ENCODE data around the gene UGT2A1.

The UGT2A1 gene

DNA sequence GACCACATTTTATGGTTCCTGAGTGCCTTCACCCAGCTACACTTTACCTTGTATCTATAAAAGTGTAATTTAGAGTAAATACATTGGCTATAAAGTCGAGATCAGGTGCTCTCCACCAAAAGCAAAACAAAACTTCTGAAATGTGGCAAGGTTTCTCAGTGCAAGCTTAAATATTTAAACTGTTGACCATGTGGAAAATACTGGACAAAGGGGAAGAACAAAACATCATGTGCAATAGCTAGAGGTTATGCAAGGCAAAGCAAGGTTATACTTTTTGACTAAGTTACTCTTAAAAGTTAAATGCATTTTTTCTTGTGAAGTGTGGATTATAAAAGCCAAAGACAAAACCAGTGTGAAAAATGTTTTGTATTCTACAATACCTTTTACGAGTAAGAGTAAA, 69.5 kb downstream of the UGT2A1 start:
- Histone ChIP-seq H3K4me3 (ENCODE audit: low read depth, low read length) (no peak overlapping the region), H3K27me3 (replicated peaks) (no peaks in the 10 kb centered on the region), H3K36me3 (replicated peaks) (no peaks in the 10 kb centered on the region), H3K27ac (no peak overlapping the region)
- TF ChIP-seq, protein P1, sequence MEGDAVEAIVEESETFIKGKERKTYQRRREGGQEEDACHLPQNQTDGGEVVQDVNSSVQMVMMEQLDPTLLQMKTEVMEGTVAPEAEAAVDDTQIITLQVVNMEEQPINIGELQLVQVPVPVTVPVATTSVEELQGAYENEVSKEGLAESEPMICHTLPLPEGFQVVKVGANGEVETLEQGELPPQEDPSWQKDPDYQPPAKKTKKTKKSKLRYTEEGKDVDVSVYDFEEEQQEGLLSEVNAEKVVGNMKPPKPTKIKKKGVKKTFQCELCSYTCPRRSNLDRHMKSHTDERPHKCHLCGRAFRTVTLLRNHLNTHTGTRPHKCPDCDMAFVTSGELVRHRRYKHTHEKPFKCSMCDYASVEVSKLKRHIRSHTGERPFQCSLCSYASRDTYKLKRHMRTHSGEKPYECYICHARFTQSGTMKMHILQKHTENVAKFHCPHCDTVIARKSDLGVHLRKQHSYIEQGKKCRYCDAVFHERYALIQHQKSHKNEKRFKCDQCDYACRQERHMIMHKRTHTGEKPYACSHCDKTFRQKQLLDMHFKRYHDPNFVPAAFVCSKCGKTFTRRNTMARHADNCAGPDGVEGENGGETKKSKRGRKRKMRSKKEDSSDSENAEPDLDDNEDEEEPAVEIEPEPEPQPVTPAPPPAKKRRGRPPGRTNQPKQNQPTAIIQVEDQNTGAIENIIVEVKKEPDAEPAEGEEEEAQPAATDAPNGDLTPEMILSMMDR (IDR thresholded peaks at IDR 0.05; ENCODE audit: low read depth, low read length, missing control alignments): no peak
- in situ Hi-C loops (cut with HindIII; ENCODE audit: low pct_ligation_motif_present, low sequenced_read_pairs): no loop called here
- DNase-seq: no peak

- in situ Hi-C loops (cut with HindIII; ENCODE audit: low pct_ligation_motif_present, low sequenced_read_pairs): no loop called here
- DNase-seq: no peak
- H3K4me3 ChIP-seq (ENCODE audit: low read depth, low read length): no peak overlapping the region
- no peaks in the 10 kb centered on the region for H3K36me3 ChIP-seq (replicated peaks)
- TF ChIP-seq, protein P1 (IDR thresholded peaks at IDR 0.05; ENCODE audit: low read depth, low read length, missing control alignments): no peak
- no peaks in the 10 kb centered on the region for H3K27me3 ChIP-seq (replicated peaks)
- H3K27ac ChIP-seq: no peak overlapping the region
Observed at GRCh38 chr4:69577245-69577644, 75.8 kb downstream of the UGT2A1 start.

GRCh38 chr4:69576251-69576877, 76.7 kb downstream of the UGT2A1 start:
- no peak overlapping the region for H3K4me3 ChIP-seq (ENCODE audit: low read depth, low read length)
- in situ Hi-C loops (cut with HindIII; ENCODE audit: low pct_ligation_motif_present, low sequenced_read_pairs): no loop called here
- DNase-seq: no peak

DNA sequence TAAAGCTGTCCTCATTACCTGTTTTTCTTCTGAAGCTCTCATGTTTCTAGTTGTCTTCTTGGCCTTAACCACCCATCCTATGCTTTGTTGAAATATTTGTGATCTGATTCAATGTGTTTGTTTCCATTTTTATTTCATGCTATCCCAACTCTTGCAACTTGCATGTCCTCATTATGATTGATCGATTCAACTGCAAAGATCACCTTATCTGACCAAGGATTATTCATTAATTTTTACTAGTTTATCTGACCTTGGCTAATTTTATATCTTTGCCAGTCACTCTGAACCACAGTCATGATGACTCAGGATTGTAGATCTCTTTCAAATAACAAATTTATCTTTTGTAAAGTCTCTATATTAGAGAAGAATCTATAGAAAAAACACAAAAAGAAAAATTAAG, 84.3 kb downstream of the UGT2A1 start:
- TF ChIP-seq, protein P1 (IDR thresholded peaks at IDR 0.05; ENCODE audit: low read depth, low read length, missing control alignments): no peak
- Histone ChIP-seq H3K27me3 (replicated peaks) (no peaks in the 10 kb centered on the region), H3K27ac (no peak overlapping the region), H3K4me3 (ENCODE audit: low read depth, low read length) (no peak overlapping the region), H3K36me3 (replicated peaks) (no peaks in the 10 kb centered on the region)
- DNase-seq: no peak
- in situ Hi-C loops (cut with HindIII; ENCODE audit: low pct_ligation_motif_present, low sequenced_read_pairs): no loop called here

More at GRCh38 chr4:69576251-69576877, 76.7 kb downstream of the UGT2A1 start:
- TF ChIP-seq, protein P1 (IDR thresholded peaks at IDR 0.05; ENCODE audit: low read depth, low read length, missing control alignments): no peak
- Histone ChIP-seq H3K36me3 (replicated peaks) (no peaks in the 10 kb centered on the region), H3K27me3 (replicated peaks) (no peaks in the 10 kb centered on the region), H3K27ac (no peak overlapping the region)

DNA sequence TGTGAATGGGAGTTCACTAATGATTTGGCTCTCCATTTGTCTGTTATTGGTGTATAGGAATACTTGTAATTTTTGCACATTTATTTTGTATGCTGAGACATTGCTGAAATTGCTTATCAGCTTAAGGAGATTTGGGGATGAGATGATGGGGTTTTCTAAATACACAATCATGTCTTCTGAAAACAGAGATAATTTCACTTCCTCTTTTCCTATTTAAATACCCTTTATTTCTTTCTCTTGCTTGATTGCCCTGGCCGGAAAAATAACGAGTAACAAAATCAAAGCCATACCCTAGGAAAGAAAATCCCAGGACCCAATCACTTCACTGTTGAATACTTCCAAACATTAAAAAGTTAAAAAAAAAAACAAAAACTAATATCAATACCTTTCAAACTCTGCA, 89.6 kb downstream of the UGT2A1 start:
- Histone ChIP-seq H3K4me3 (ENCODE audit: low read depth, low read length) (no peak overlapping the region), H3K36me3 (replicated peaks) (no peaks in the 10 kb centered on the region), H3K27me3 (replicated peaks) (no peaks in the 10 kb centered on the region), H3K27ac (no peak overlapping the region)
- DNase-seq: no peak
- TF ChIP-seq, protein P1 (IDR thresholded peaks at IDR 0.05; ENCODE audit: low read depth, low read length, missing control alignments): no peak
- in situ Hi-C loops (cut with HindIII; ENCODE audit: low pct_ligation_motif_present, low sequenced_read_pairs): no loop called here

DNA sequence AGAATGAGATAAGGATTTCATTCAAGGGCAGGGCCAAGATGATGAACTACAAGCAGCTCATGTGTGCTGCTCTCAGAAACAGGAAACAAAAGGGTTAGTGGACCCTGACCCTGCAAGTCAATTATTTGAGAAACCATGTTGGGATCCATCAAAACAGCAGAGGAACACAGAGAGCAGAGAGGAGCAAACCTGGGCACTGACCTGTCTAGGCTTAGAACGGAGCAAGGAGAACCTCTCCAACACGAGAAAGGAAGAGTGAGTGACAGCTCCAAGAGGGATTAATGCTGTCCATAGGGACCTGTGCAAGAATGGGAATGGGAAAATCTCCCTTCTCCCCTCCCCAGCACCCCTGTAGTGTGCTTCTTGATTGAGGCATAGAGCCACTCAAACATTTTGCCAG, 103.4 kb downstream of the UGT2A1 start:
- no peak overlapping the region for H3K4me3 ChIP-seq (ENCODE audit: low read depth, low read length)
- TF ChIP-seq, protein P1 (IDR thresholded peaks at IDR 0.05; ENCODE audit: low read depth, low read length, missing control alignments): no peak
- H3K27ac ChIP-seq: no peak overlapping the region
- no peak for DNase-seq
- H3K27me3 ChIP-seq (replicated peaks): no peaks in the 10 kb centered on the region
- H3K36me3 ChIP-seq (replicated peaks): no peaks in the 10 kb centered on the region
- in situ Hi-C loops (cut with HindIII; ENCODE audit: low pct_ligation_motif_present, low sequenced_read_pairs): no loop called here

Measured in brain microvascular endothelial cell (primary cell).